Vagina (tissue), 2 donors: ENCODE data around the gene GNAS-AS1.

Source experiments
- CTCF ChIP-seq, 3 experiments: fragments of 450-650 bp in 2 of 3; fragments of 200-600 bp in 1 of 3; sonication (generic) in 1 of 3; IDR thresholded peaks; one replicate each; pipeline ENCODE4 v1.5.1; 2017 to 2019; ENCODE audit warnings: antibody characterized with exemption in 3 of 3, mild to moderate bottlenecking in 2 of 3, moderate library complexity in 2 of 3
- POLR2A ChIP-seq, 2 donors: fragments of 450-650 bp; IDR thresholded peaks; one replicate each; pipeline ENCODE4 v1.6.1; 2017; ENCODE audit warnings: antibody characterized with exemption in 2 of 2, mild to moderate bottlenecking in 2 of 2, moderate library complexity in 2 of 2

GRCh38 chr20:58840816-58841538 is 9.7 kb downstream of the GNAS-AS1 start:
- TF ChIP-seq CTCF (IDR thresholded peaks at IDR 0.05) (no peak), POLR2A (IDR thresholded peaks at IDR 0.05) (no peak)
